Body of pancreas (tissue), 4 donors: Measurements from ENCODE around the gene SAMD5.

Experiments used
- POLR2A ChIP-seq, 3 donors: fragments of 450-650 bp; IDR thresholded peaks; one replicate each; pipeline ENCODE4 v1.6.1; 2016; ENCODE audit warnings: antibody characterized with exemption in 3 of 3, mild to moderate bottlenecking in 2 of 3
- TF ChIP-seq, protein P1 (sequence below), 7 experiments: fragments of 450-650 bp in 4 of 7; fragments of 200-600 bp in 3 of 7; sonication (generic) in 3 of 7; IDR thresholded peaks; one replicate each; pipeline ENCODE4 v1.5.1; 2016 to 2019; ENCODE audit warnings: antibody characterized with exemption in 7 of 7

GRCh38 chr6:147486683-147487082, 21.8 kb upstream of the SAMD5 start:
- TF ChIP-seq, protein P1, sequence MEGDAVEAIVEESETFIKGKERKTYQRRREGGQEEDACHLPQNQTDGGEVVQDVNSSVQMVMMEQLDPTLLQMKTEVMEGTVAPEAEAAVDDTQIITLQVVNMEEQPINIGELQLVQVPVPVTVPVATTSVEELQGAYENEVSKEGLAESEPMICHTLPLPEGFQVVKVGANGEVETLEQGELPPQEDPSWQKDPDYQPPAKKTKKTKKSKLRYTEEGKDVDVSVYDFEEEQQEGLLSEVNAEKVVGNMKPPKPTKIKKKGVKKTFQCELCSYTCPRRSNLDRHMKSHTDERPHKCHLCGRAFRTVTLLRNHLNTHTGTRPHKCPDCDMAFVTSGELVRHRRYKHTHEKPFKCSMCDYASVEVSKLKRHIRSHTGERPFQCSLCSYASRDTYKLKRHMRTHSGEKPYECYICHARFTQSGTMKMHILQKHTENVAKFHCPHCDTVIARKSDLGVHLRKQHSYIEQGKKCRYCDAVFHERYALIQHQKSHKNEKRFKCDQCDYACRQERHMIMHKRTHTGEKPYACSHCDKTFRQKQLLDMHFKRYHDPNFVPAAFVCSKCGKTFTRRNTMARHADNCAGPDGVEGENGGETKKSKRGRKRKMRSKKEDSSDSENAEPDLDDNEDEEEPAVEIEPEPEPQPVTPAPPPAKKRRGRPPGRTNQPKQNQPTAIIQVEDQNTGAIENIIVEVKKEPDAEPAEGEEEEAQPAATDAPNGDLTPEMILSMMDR (IDR thresholded peaks at IDR 0.05), result no peak
- no peak for TF ChIP-seq POLR2A (IDR thresholded peaks at IDR 0.05)
